Left lung (tissue), 10 donors: Measurements from ENCODE around the gene OTOP3. TPM values are rescaled to one million over a fixed set of nuclear protein-coding genes. Genes with fewer than 3 reads are reported as not detected.

Experiments used
- ATAC-seq: fragments of 200-7000 bp; cut with Tn5 transposase; one replicate; pipeline ENCODE4 v1.9.1; 2020; ENCODE audit warnings: moderate library complexity
- DNase-seq, 4 donors: peaks; one replicate each; pipeline ENCODE4 v3.0.0-alpha.2; 2013 to 2020
- H3K27ac ChIP-seq, 2 donors: fragments of 200-600 bp; sonication (generic) in 1 of 2; one replicate each; pipeline versions ENCODE4 v1.5.0 to v1.8.0; 2020 to 2021
- H3K27me3 ChIP-seq, 2 donors: fragments of 200-600 bp; sonication (generic) in 1 of 2; one replicate each; pipeline versions ENCODE4 v1.5.0 to v1.8.0; 2020 to 2021
- H3K36me3 ChIP-seq, 2 donors: fragments of 200-600 bp; sonication (generic) in 1 of 2; one replicate each; pipeline versions ENCODE4 v1.5.0 to v1.8.0; 2020 to 2021
- H3K4me1 ChIP-seq, 2 donors: fragments of 200-600 bp; one replicate each; pipeline ENCODE4 v1.8.0; 2021
- H3K4me3 ChIP-seq, 2 donors: fragments of 200-600 bp; sonication (generic) in 1 of 2; one replicate each; pipeline versions ENCODE4 v1.5.0 to v1.8.0; 2020 to 2021; ENCODE audit warnings: mild to moderate bottlenecking in 1 of 2
- H3K9me3 ChIP-seq, 2 donors: fragments of 200-600 bp; sonication (generic) in 1 of 2; one replicate each; pipeline versions ENCODE4 v1.5.0 to v1.8.0; 2020 to 2021
- intact Hi-C, 2 donors: fragments of 100-400 bp; cut with DNase I; formaldehyde crosslinking; loops; one replicate each; pipeline versions ENCODE4 v1.11.2 to v1.14.2; 2022
- polyA plus RNA-seq, 6 donors: library from polyadenylated mRNA; unstranded; fragments of 120-200 nt; gene quantifications; one replicate each; pipeline ENCODE4 v1.2.1, GENCODE V29; 2013; ENCODE audit not compliant: insufficient read length in 6 of 6
- total RNA-seq, 2 donors: library from RNA; stranded (reverse); fragmentation: NEBNext Ultra II Directional; extraction: Animal tissue kit (Norgen Biotek cat#: 25700); gene quantifications; one replicate each; pipeline ENCODE4 v1.2.1, GENCODE V29; 2021
- TF ChIP-seq, protein P1 (sequence below), 2 donors: fragments of 200-600 bp; sonication (generic) in 1 of 2; IDR thresholded peaks; one replicate each; pipeline versions ENCODE4 v1.5.0 to v1.8.0; 2021; ENCODE audit warnings: antibody characterized with exemption in 2 of 2
- donor health status: DM: no; HTN: yes; CAD: no.
- donor health status: DM: no; HTN: no; CAD: no.

The OTOP3 gene
- total and polyA plus RNA-seq, 8 donors: not detected

- Histone ChIP-seq H3K36me3 (no peaks in the 10 kb centered on the region), H3K4me3 (no peak overlapping the region), H3K27me3 (peaks cover 49 to 99% of the 10 kb centered on the region in 2 donors), H3K4me1 (peaks cover 16 to 23% of the 10 kb centered on the region in 2 donors), H3K27ac (no peak overlapping the region), H3K9me3 (no peaks in the 10 kb centered on the region)
- TF ChIP-seq, protein P1, sequence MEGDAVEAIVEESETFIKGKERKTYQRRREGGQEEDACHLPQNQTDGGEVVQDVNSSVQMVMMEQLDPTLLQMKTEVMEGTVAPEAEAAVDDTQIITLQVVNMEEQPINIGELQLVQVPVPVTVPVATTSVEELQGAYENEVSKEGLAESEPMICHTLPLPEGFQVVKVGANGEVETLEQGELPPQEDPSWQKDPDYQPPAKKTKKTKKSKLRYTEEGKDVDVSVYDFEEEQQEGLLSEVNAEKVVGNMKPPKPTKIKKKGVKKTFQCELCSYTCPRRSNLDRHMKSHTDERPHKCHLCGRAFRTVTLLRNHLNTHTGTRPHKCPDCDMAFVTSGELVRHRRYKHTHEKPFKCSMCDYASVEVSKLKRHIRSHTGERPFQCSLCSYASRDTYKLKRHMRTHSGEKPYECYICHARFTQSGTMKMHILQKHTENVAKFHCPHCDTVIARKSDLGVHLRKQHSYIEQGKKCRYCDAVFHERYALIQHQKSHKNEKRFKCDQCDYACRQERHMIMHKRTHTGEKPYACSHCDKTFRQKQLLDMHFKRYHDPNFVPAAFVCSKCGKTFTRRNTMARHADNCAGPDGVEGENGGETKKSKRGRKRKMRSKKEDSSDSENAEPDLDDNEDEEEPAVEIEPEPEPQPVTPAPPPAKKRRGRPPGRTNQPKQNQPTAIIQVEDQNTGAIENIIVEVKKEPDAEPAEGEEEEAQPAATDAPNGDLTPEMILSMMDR (IDR thresholded peaks at IDR 0.05): no peak
- ATAC-seq (no peak), DNase-seq (no peak)
- intact Hi-C loops: no loop called here
These were observed 13.9 kb upstream of the OTOP3 start for GRCh38 chr17:74921769-74922168.

GRCh38 chr17:74922172-74922571 is 13.5 kb upstream of the OTOP3 start:
- intact Hi-C loops: no loop called here
- Histone ChIP-seq H3K27me3 (peaks cover 49 to 100% of the 10 kb centered on the region in 2 donors), H3K4me1 (peaks cover 16 to 23% of the 10 kb centered on the region in 2 donors), H3K36me3 (no peaks in the 10 kb centered on the region), H3K27ac (no peak overlapping the region), H3K4me3 (no peak overlapping the region), H3K9me3 (no peaks in the 10 kb centered on the region)
- no peak for DNase-seq
- ATAC-seq: no peak
- TF ChIP-seq, protein P1 (IDR thresholded peaks at IDR 0.05): no peak

DNA sequence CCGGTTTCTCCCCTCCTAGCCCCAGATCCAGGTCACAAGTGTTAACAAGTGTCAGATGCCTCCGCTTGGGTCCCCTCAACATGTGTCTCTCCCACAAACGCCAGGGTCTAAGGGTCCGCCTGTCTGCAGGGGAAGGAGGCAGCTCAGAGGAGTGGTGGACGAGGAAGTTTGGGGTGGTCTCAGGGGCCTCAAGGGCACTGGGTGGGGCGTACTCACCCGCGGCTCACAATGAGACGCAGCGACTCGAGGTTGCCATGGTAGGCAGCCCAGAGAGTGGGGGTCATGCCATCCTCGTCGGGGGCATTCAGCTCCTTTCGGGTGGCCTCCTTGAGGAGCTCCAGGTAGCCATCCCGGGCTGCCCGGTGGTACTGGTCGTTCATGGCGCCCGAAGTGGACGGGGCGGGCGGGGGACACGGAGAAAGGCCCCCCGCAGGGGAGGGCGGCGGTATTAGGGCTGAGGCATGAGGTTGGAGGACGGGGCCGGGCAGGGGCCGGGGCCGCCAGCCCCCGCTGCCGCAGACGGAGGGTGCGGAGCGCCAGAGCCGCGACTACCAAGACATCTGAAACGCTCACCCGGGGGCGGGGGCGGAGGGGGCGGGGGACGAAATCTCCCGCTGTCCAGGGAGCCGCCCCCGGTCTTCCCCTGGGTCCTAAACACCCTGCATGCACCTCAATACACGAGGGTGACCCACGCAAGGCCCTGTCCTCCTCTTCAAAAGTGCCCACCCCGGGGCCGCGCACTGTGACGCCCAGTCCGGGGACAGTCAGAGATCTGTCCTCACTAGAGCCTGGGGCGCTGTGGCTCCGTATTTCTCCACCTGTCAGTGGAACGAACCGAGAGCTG is 12.8 kb upstream of the OTOP3 start, which contains the start of gene USH1G:
Gene USH1G, minus strand, starts transcription at position 562 of the 844 bp plus-strand sequence. Its CDS starts 182 bp downstream, at position 380.
- TF ChIP-seq, protein P1 (IDR thresholded peaks at IDR 0.05): no peak
- no peaks in the 10 kb centered on the region for H3K9me3 ChIP-seq
- DNase-seq (no peak), ATAC-seq (peak; percentile 19)
- no peaks in the 10 kb centered on the region for H3K36me3 ChIP-seq
- peak within 1 kb of the TSS; percentile 17 to 21 for H3K4me3 ChIP-seq
- intact Hi-C loops: no loop called here
- H3K4me1 ChIP-seq: peaks cover 16 to 23% of the 10 kb centered on the region in 2 donors
- H3K27ac ChIP-seq: no peak within 1 kb of the TSS
- H3K27me3 ChIP-seq: peaks cover 53 to 100% of the 10 kb centered on the region in 2 donors

- Histone ChIP-seq H3K4me1 (peaks cover 16 to 23% of the 10 kb centered on the region in 2 donors), H3K27ac (no peak overlapping the region), H3K9me3 (no peaks in the 10 kb centered on the region), H3K36me3 (no peaks in the 10 kb centered on the region), H3K4me3 (peak overlapping the region; percentile 17 to 21), H3K27me3 (peaks cover 53 to 100% of the 10 kb centered on the region in 2 donors)
- DNase-seq: peak in 3 of 4 donors; percentile 53 to 96 (median 78)
- TF ChIP-seq, protein P1 (IDR thresholded peaks at IDR 0.05): peak; percentile 80 to 92
- peak; percentile 86 for ATAC-seq
- intact Hi-C loops: no loop called here
These were observed 12.0 kb upstream of the OTOP3 start for GRCh38 chr17:74923538-74924249.
